HG02623 (cell line): Measurements from ENCODE around the gene CHM.
"Not testable (repeated sequence)": the region's sequence is repeated elsewhere in the genome, so short reads cannot be mapped to it uniquely, and the experiment has no call there.

Experiments
- ATAC-seq: cut with Tn5 transposase; IDR thresholded peaks from one replicate; pipeline ENCODE4 v1.9.1; 2021; ENCODE audit warnings: moderate library complexity; ENCODE audit not compliant: unreplicated experiment

Gene CHM, protein sequence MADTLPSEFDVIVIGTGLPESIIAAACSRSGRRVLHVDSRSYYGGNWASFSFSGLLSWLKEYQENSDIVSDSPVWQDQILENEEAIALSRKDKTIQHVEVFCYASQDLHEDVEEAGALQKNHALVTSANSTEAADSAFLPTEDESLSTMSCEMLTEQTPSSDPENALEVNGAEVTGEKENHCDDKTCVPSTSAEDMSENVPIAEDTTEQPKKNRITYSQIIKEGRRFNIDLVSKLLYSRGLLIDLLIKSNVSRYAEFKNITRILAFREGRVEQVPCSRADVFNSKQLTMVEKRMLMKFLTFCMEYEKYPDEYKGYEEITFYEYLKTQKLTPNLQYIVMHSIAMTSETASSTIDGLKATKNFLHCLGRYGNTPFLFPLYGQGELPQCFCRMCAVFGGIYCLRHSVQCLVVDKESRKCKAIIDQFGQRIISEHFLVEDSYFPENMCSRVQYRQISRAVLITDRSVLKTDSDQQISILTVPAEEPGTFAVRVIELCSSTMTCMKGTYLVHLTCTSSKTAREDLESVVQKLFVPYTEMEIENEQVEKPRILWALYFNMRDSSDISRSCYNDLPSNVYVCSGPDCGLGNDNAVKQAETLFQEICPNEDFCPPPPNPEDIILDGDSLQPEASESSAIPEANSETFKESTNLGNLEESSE

DNA sequence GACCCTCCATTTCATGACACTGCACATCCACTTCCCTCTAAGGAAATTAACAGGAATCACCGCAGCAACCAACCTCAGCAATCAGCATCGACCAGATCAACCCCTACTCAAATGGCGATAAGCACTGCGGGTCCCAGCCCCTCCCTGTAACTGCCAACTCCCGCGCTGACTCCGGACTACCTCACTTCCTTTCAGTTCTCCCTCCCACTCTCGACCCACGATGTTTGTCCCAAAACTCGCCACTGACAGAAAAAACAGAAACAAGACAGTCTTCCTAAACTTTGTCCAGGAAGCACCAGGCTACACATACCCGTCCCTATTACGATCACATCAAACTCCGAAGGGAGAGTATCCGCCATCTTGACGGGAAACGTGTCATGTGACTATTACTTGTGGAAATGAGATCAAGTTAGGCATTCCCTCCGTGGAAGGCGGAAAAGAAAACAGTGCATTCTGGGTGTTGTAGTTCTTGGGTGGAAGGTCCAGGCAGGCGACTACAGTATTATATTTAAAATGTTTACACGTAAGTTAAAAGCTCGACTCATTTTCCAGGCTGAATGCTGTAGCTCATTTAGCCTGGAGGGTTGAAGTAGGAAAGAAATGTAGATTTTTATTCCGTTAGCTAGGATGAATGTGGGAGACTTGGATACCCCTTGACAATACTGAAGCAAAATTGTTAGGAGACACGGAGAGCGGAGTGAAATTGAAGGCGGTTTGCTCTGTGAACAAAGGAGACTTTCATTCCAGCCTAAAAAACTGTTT, at the start of gene CHM:
CHM (minus strand) TSS at position 385 of the 762 bp plus-strand sequence; CDS start at position 359, 26 bp downstream.
- ATAC-seq: peak; percentile 99

DNA sequence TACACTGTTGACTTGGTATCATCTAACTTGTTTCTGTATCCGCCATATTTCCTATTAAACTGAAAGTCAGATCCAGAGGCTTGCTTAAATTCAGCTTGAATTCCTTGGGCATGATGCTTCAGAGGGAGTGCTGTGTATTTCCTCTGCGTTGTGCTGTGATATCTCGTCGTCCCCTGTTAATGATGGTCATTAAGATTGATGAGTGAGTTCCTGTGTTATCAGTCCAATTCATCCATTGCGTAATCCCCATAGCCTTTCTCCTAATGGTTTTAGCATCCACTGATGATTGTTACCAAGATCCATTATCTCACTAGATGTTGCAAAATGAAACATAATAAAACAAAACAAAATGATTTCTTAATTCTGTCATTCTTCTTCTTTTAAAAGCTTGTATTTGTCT, 31.3 kb upstream of the CHM start:
- no peak for ATAC-seq

DNA sequence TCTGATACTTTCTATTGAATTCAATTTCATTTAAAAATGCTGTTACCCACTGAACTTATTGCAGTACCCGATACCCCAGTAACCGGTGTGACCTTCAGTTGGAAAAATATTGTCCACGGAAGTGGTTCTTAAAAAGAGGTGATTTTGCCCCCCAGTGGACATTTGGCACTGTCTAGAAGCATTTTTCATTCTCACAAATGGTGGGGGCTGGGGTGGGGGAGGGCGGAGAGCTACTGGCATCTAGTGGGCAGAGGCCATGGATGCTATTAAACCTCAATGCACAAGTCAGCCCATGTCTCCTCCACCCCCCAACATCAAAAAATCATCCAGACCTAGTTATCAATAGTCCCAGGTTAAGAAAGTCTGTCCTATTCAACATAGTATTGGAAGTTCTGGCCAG, 19.6 kb upstream of the CHM start:
- ATAC-seq: no peak

DNA sequence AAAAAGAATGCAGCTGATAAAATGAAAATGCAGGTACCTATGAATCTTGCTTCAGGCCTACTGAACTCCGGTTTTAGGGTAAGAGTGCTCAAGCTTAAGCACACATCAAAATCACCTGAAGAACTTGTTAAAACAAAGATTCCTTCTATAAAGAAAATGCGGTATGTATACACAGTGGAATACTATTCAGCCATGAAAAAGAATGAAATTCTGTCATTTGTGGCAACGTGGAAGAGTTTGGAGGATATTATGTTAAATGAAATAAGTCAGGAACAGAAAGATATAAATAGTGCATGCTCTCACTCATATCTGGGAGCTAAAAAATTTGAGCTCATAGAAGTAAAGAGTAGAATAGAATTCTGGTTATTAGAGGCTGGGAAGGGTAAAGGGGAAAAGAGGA, 14.0 kb upstream of the CHM start:
- ATAC-seq: no peak

DNA sequence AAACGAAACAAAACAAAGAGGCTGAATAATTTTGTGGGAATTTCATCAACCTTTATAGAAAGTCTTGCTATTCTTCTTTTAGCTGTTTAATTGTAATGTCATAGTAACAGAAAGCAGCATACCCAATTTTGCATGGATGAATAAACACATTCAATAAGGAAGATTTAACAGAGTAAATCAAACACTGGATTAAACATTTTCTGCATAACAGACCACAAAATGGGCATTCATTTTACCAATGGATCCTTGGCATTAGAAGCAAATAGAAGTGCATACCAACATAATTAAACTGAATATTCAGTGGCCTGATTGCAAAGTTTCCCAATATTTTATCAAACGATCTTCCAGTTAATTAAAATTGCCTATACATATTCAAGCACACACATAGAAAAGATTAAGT, 4.4 kb upstream of the CHM start:
- no peak for ATAC-seq

DNA sequence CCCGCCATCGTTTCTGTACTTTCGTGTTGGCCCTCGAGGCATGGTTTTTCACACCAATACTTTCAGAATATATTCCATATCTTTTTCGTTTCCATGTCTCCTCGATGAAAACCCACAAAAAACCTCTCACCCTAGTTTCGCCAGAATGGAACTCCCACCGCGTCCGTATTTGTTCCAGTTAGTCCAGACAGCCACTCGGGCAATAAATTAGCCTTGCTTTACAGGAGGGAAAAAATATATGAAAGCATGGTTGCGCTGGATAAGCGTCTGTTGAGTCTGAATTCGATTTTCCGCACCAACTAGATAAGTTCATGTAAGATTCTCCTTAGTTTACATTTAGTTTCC, 550 bp upstream of the CHM start:
- ATAC-seq: no peak

DNA sequence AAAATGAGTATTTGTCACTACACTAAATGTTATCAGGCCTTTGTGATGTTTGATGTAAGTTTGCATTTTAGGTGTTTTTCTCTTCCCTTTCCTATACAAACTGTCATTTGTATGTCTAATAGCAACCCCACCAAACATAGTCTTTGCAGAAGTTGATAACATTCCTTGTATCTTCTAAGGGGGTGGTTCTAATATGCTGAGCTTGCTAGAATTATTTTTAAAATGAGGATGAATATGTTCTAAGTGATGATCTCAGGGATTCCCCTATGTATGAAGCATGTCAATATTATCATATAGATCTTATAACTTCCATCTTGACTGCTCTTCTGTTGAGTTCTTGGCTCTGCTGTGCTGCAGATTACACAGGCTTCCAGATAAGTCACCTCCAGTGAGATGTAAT, 3.1 kb downstream of the CHM start:
- ATAC-seq: no peak

DNA sequence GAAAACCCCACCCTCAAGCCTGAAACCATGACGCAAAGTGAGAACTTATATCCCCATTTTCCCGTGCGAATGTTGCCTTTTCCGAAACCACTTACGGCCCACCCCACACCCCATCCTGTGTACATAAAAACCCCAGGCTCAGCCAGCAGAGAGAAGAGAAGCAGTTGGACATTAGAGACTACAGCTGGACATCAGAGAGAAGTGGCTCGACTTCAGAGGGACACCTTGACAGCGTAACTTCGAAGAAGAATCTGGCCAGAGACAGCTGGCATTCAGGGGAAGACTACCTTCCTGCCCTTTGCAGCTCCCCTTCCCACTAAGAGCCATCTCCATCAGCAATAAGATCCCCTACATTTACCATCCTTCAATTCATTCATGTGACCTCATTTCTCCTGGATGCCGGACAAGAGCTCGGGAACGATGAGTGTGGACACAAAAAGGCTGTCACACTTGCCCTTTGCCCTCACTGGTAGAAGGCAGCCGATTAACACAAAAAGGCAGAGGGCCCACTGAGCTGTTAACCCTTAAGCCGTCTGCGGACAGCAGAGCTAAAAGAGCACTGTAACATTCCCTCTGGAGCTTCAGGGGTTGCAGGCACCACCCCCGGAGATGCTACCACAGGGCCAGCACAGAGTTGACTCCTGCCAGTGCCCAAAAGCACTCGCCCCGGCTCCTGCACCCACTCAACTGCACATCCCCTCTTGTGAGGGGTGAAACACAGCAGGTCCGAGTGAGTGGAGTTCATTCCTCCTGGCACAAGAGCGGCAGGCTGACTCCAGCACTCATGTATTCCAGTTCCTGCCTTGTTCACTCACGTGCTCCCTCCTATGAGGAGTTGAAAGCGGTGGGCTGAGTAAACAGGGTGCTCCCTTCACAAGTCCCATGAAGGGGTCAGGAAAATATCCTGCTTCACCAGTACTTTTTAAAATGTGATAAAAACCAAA, 7.5 kb downstream of the CHM start:
- ATAC-seq: no peak

DNA sequence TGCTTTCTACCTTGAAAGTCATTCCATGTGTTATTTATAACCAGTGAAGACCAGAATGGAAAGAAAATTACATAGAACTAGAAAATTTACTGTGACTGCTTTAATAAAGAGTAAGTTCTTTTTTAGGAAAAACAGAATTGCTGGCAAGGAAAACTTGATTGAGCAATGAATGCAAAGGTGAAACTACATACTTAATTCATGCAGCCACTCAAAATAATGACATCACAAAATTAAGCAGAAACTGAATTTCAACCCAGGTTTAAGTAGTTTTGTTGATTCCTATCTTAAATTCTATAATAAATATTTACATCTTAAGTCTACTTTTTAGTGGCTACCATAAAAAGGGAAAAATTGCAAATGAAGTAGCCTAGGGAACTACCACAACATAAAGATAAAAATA, 14.0 kb downstream of the CHM start:
- ATAC-seq: no peak

DNA sequence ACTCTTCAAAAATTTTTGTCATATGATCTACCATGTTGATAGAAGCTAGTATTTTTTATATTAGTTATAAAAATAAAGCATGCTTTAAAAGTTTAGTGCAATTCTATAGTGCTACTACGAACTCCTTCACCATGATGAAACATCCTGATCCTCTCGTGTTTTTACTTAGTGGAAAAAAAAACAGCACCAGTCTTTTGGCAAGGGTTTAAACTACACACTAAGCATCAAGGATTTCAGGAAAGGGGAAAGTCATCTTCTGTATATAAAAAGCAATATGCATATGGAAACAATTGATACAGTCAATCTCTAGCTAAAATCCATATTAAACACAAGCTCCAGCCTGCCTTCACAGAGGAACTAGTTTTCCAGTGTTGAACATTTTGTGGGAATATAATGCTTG, 18.7 kb downstream of the CHM start:
- ATAC-seq: no peak

DNA sequence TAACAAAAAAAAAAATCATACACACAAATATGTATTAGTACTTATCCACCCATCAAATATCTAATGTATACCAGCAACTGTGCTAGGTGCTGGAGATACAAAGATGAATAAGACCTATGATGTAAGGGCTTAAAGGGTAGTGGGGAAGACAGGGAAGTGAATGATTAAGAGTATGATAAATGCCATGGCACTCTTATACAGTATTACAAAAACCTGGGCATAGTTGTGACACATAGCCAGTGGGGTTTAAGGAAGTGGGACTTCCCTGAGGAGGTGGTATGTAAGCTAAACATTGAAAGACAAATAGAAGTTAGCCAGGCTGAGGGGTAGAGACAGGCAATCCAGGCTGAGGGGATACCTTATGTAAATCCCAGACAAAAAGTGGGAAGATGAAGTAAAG, 23.5 kb downstream of the CHM start:
- no peak for ATAC-seq

DNA sequence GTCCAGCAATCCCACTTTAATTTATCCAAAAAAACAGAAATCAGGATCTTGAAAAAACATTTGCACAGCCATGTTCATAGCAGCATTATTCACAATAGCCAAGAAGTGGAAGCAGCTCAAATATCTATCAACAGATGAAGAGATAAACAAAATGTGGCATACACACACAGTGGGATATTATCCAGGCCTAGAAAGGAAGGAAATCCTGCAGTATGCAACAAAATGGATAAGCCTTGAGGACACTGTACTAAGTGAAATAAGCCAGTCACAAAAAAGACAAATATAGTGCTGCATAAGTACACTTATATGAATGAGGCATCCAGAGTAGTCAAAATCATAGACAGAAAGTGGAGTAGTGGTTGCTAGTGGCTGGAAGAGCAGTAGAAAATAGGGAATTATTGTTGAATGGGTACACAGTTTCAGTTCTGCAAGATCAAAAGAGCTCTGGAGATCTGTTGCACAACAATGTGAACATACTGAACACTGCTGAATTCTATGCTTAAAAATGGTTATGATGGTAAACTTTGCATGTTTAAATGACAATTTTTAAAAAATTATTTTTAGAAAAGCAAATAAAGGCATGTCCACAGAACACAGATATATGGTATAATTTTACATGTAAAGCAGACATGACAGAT, 25.6 kb downstream of the CHM start:
- no peak for ATAC-seq

DNA sequence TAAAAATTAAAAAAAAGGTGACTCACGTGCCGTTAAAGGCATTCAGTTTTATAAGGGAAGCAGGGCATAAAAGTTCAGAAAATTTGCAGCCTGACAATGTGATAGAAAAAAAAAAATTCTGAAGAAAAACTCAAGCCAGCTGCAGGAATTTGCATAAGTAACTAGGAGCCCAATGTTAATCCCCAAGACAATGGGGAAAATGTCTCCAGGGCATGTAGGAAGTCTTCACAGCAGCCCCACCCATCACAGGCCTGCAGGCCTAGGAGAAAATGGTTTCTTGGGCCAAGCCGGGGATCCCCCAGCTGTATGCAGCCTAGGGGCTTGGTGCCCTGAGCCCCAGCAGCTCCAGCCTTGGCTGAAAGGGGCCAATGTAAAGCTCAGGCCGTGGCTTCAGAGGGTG, 31.2 kb downstream of the CHM start:
- ATAC-seq: no peak

DNA sequence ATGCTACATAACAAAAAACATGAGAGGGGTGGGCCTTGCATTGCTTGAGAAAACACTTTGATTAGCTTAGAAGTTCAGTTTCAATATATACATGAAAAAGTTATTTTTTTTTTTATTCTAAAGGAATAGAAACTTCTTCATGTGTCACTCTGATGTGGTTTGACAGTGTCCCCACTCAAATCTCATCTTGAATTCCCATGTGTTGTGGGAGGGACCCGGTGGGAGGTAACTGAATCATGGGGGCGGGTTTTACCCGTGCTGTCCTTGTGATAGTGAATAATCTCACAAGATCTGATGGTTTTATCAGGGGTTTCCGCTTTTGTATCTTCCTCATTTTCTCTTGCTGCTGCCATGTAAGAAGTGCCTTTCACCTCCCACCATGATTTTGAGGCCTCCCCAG, 32.4 kb downstream of the CHM start:
- not testable (repeated sequence) for ATAC-seq

DNA sequence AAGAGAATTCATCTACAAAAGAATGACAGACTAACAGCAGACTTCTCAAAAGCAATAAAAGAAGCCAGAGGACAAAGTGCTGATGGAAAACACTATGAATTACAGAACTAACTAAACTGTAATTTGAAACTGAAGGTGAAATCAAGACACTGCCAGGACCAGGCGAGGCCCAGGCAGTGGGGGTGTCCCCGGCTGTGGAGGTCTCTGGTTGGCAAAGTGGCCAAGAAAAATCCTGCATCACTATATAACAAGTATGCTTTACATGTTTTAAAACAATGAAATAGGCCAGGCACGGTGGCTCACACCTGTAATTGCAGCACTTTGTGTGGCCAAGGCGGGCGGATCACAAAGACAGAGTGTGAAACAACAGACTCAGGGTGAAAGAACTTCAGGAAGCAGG, 32.9 kb downstream of the CHM start:
- ATAC-seq: no peak

DNA sequence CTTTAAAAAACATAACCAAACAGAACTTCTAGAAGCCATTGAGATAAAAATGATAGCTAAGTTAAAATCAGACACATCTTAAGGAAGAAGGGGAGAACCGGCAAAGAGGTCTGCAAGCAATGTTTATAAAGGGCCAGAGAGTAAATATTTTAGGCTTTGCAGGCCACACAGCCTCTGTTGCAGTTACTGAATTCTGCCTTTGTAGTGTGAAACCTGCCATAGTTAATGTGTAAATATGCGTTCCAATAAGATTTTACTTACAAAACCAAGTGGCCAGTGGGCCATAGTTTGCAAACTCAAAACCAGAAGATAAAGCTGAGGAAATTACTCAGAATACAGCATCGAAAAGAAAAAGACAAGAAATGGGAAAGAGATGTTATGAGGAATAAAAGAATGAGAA, 33.6 kb downstream of the CHM start:
- ATAC-seq: no peak

DNA sequence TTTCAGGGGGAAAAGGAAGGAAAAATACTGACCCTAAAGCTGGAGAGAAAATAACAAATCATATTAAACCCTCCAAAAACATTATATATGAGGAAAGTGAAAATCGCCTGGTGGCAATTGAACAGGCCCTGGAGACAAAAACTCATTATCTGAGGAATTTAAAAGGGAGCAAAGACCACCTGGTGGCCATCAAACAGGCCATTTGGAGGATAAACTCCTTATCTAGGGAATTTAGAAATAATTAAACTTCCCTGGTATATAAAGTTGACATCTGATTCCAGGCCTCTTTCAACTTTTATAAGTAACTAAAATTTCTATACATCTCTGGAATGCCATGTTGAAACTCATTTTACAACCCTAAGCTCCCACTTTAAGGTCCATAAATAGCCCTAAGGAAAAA, 35.2 kb downstream of the CHM start:
- no peak for ATAC-seq

DNA sequence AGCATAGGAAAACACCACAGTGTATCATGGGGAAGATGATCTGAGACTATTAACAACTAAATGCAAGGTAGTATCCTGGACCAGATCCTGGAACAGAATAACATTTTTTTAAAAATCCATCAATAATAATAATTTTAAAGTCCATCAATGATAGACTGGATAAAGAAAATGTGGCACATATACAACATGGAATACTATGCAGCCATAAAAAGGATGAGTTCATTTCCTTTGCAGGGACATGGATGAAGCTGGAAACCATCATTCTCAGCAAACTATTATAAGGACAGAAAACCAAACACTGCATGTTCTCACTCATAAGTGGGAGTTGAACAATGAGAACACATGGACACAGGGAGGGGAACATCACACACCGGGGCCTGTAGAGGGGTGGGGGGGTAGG, 37.6 kb downstream of the CHM start:
- not testable (repeated sequence) for ATAC-seq

DNA sequence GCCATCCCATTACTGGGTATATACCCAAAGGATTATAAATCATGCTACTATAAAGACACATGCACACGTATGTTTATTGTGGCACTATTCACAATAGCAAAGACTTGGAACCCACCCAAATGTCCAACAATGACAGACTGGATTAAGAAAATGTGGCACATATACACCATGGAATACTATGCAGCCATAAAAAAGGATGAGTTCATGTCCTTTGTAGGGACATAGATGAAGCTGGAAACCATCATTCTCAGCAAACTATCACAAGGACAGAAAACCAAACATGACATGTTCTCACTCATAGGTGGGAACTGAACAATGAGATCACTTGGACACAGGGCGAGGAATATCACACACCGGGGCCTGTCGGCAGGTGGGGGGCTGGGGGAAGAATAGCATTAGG, 39.5 kb downstream of the CHM start:
- not testable (repeated sequence) for ATAC-seq

DNA sequence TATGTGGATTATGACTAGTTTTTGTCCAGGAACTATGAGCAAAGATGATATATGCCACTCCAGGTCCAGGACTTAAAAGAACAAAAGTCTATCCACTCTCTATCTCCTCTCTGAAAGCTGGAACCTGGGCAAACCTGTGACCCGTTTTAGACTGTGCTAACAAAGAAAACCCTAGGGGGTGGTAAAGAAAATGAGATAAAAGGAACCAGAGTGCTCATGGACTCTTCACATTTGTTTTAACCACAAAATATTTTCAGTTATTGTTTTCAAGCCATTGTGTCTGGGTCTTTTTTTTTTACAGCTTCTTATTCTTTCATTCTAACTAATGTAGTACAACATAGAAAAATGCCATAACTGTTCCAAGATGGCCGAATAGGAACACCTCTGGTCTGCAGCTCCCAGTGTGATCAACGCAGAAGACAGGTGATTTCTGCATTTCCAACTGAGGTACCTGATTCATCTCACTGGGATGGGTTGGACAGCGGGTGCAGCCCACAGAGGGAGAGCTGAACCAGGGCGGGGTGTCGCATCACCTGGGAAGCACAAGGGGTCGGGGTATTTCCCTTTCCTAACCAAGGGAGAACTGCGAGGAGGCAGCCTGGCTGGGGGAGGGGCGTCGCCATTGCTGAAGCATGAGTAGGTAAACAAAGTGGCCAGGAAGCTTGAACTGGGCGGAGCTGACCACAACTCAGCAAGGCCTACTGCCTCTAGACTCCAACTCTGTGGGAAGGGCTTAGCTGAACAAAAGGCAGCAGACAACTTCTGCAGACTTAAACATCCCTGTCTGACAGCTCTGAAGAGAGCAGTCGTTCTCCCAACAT, 45.1 kb downstream of the CHM start:
- ATAC-seq: no peak
